ENCODE results near the gene TRAIP. TPM values are rescaled to one million over a fixed set of nuclear protein-coding genes. Genes with fewer than 3 reads are reported as not detected.
A peak's percentile ranks its signal among the peaks of the same experiment; 100 is the strongest.

TRAIP gene
- total RNA-seq, 1 experiment from 2014 or later = 18.5 TPM

DNA sequence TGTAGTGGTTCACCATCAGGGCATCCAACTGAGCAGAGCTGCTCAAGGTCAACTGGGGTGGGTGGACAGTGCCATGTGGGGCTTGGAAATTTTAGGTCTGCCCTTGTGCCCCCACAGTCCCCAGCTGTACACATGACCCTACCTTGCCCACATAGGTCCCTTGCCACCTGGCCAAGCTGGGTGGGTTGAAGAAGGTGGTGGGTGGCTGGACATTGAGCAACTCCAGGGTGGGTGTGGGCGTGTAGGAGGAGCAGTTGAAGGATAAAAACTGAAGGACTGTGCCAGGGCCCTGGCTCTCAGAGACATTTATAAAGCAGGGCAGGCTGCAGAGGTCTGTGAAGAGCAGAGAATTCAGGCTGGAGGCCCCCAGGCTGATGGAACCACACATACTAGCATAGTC lies 57.3 kb downstream of the TRAIP start:
- no peaks in the 10 kb centered on the region for H3K36me3 ChIP-seq (ENCODE audit: control insufficient read depth, insufficient read depth, low read length)
- intact Hi-C loops (cut with micrococcal nuclease; ENCODE audit: unreplicated experiment) (no loop called here), in situ Hi-C loops (cut with HindIII; ENCODE audit: low pct_unique_long_range_greater_than_20kb, low sequenced_read_pairs) (no loop called here)
- ATAC-seq = no peak
- TF ChIP-seq SIN3A (IDR thresholded peaks at IDR 0.05; ENCODE audit: borderline replicate concordance, insufficient read depth, low read depth, low read length) = no peak
- CTCF ChIA-PET = no interaction called here
- no peak overlapping the region for H3K4me3 ChIP-seq (ENCODE audit: low read depth in 2 of 2, low read length in 2 of 2)
- H3K27ac ChIP-seq (ENCODE audit: low read length) = no peak overlapping the region
- no peaks in the 10 kb centered on the region for H3K9me3 ChIP-seq (ENCODE audit: control insufficient read depth, insufficient read depth, low read depth, low read length)
- POLR2A ChIA-PET = no interaction called here
- BruUV-seq (replicated peaks) = no TSS peak
- no peak for DNase-seq (ENCODE audit: low read depth, low spot score)
- no peaks in the 10 kb centered on the region for H3K4me1 ChIP-seq (ENCODE audit: control insufficient read depth, insufficient read depth, low read length)
- no peaks in the 10 kb centered on the region for H3K27me3 ChIP-seq (ENCODE audit: control insufficient read depth, insufficient read depth, low read length)

DNA sequence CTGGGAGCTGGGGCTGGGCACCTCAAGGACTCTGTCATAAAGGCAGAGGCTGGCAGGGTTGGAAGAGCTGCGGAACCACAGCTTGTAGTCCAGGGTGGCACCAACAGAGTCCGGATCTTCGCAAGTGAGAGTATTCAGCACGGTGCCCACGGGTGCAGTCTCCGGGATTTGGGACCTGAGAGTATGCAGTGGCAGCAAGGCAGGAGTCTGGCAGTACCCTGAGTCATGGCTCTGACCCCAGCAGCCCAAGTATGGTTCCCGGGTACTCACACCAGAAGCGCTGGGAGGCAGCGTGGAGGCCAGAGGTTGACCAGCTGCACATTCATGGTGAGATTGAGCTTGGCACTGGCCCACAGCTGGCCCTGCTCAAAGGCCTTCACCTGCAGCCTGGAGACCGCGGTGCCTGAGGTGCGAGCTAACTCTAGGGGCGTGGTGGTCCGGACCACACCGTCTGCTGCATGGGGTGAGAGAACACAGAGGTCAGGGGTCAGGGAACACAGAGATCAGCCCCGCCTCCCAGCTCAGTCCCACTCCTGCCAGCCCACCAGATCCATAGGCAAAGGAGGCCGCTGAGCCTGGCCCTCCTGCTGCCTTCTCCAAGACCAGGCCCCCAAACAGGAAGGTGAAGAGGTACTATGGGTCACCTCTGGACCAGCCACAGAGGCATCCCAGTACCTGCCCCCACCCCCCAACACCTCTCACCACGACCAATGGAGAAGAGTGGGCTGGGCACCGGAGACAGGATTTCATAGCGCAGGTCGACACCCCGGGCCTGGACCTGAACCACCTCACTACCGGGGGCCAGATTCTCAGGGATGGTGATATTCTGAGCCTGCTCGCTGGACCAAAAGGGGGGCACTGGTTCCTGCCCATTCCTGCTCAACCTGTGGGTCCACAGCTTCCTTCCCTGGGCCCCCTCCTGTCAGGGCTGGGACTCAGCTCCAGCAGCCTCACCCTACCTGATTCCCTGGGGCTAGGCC lies 61.1 kb downstream of the TRAIP start:
- ATAC-seq (no peak), DNase-seq (ENCODE audit: low read depth, low spot score) (no peak)
- no peaks in the 10 kb centered on the region for H3K9me3 ChIP-seq (ENCODE audit: control insufficient read depth, insufficient read depth, low read depth, low read length)
- intact Hi-C loops (cut with micrococcal nuclease; ENCODE audit: unreplicated experiment) = no loop called here
- CTCF ChIA-PET = no interaction called here
- POLR2A ChIA-PET = no interaction called here
- no peak overlapping the region for H3K27ac ChIP-seq (ENCODE audit: low read length)
- TF ChIP-seq POLR2AphosphoS5 (IDR thresholded peaks at IDR 0.05; ENCODE audit: low read depth, low read length) (no peak), SIN3A (IDR thresholded peaks at IDR 0.05; ENCODE audit: borderline replicate concordance, insufficient read depth, low read depth, low read length) (no peak), TCF7L2 (IDR thresholded peaks at IDR 0.05; ENCODE audit: low read depth, low read length) (no peak)
- TF ChIP-seq, protein P1, sequence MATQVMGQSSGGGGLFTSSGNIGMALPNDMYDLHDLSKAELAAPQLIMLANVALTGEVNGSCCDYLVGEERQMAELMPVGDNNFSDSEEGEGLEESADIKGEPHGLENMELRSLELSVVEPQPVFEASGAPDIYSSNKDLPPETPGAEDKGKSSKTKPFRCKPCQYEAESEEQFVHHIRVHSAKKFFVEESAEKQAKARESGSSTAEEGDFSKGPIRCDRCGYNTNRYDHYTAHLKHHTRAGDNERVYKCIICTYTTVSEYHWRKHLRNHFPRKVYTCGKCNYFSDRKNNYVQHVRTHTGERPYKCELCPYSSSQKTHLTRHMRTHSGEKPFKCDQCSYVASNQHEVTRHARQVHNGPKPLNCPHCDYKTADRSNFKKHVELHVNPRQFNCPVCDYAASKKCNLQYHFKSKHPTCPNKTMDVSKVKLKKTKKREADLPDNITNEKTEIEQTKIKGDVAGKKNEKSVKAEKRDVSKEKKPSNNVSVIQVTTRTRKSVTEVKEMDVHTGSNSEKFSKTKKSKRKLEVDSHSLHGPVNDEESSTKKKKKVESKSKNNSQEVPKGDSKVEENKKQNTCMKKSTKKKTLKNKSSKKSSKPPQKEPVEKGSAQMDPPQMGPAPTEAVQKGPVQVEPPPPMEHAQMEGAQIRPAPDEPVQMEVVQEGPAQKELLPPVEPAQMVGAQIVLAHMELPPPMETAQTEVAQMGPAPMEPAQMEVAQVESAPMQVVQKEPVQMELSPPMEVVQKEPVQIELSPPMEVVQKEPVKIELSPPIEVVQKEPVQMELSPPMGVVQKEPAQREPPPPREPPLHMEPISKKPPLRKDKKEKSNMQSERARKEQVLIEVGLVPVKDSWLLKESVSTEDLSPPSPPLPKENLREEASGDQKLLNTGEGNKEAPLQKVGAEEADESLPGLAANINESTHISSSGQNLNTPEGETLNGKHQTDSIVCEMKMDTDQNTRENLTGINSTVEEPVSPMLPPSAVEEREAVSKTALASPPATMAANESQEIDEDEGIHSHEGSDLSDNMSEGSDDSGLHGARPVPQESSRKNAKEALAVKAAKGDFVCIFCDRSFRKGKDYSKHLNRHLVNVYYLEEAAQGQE (IDR thresholded peaks at IDR 0.05; ENCODE audit: insufficient read depth in 1 of 2, low read depth in 2 of 2, low read length in 1 of 2) = no peak
- TF ChIP-seq, protein P2, sequence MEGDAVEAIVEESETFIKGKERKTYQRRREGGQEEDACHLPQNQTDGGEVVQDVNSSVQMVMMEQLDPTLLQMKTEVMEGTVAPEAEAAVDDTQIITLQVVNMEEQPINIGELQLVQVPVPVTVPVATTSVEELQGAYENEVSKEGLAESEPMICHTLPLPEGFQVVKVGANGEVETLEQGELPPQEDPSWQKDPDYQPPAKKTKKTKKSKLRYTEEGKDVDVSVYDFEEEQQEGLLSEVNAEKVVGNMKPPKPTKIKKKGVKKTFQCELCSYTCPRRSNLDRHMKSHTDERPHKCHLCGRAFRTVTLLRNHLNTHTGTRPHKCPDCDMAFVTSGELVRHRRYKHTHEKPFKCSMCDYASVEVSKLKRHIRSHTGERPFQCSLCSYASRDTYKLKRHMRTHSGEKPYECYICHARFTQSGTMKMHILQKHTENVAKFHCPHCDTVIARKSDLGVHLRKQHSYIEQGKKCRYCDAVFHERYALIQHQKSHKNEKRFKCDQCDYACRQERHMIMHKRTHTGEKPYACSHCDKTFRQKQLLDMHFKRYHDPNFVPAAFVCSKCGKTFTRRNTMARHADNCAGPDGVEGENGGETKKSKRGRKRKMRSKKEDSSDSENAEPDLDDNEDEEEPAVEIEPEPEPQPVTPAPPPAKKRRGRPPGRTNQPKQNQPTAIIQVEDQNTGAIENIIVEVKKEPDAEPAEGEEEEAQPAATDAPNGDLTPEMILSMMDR (IDR thresholded peaks at IDR 0.05) = no peak
- BruUV-seq (replicated peaks) = no TSS peak
- in situ Hi-C loops (cut with HindIII; ENCODE audit: low pct_unique_long_range_greater_than_20kb, low sequenced_read_pairs) = no loop called here
- H3K36me3 ChIP-seq (ENCODE audit: control insufficient read depth, insufficient read depth, low read length) = no peaks in the 10 kb centered on the region
- no peaks in the 10 kb centered on the region for H3K4me1 ChIP-seq (ENCODE audit: control insufficient read depth, insufficient read depth, low read length)
- no peaks in the 10 kb centered on the region for H3K27me3 ChIP-seq (ENCODE audit: control insufficient read depth, insufficient read depth, low read length)
- no peak overlapping the region for H3K4me3 ChIP-seq (ENCODE audit: low read depth in 2 of 2, low read length in 2 of 2)

DNA sequence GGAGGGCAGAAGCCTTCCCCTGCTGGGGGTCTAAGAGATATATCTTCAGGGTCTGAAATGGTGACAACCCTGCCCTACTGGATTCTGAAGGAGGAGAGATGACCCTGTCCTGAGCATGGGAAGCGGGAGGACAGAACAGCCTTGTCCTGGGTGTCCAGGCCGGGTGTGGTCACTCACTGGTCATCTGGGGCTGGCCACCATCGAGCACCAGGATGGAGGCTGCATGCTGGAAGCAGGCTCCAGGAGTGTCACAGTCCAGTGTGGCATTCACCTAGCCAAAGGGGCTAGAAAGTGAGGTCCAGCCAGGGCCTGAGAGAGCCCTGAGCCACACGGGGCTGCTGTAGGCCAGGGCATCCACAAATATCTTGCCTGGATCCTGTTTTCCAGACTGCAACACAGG lies 61.9 kb downstream of the TRAIP start:
- CTCF ChIA-PET = no interaction called here
- no TSS peak for BruUV-seq (replicated peaks)

More for the DNA sequence above, 61.9 kb downstream of the TRAIP start:
- POLR2A ChIA-PET = no interaction called here
- no peaks in the 10 kb centered on the region for H3K36me3 ChIP-seq (ENCODE audit: control insufficient read depth, insufficient read depth, low read length)
- no peaks in the 10 kb centered on the region for H3K9me3 ChIP-seq (ENCODE audit: control insufficient read depth, insufficient read depth, low read depth, low read length)
- DNase-seq (ENCODE audit: low read depth, low spot score) (no peak), ATAC-seq (peak; percentile 46; the same call in 1 of the 2 replicates)
- in situ Hi-C loops (cut with HindIII; ENCODE audit: low pct_unique_long_range_greater_than_20kb, low sequenced_read_pairs) (no loop called here), intact Hi-C loops (cut with micrococcal nuclease; ENCODE audit: unreplicated experiment) (no loop called here)
- H3K4me3 ChIP-seq (ENCODE audit: low read depth in 2 of 2, low read length in 2 of 2) = no peak overlapping the region
- no peaks in the 10 kb centered on the region for H3K27me3 ChIP-seq (ENCODE audit: control insufficient read depth, insufficient read depth, low read length)
- H3K4me1 ChIP-seq (ENCODE audit: control insufficient read depth, insufficient read depth, low read length) = no peaks in the 10 kb centered on the region
- no peak overlapping the region for H3K27ac ChIP-seq (ENCODE audit: low read length)
- no peak for TF ChIP-seq POLR2AphosphoS5 (IDR thresholded peaks at IDR 0.05; ENCODE audit: low read depth, low read length)
- TF ChIP-seq, protein P1 (IDR thresholded peaks at IDR 0.05; ENCODE audit: insufficient read depth in 1 of 2, low read depth in 2 of 2, low read length in 1 of 2) = no peak
- TF ChIP-seq, protein P2 (IDR thresholded peaks at IDR 0.05) = no peak

All from Panc1 (cell line).